Activated T-helper 9 cell treated with anti-CD3 and anti-CD28 coated beads, Interleukin-2, amount 50 U/mL, for 16 hours (primary cell): Measurements from ENCODE around the gene MAP3K6.
"Not testable (repeated sequence)": the region's sequence is repeated elsewhere in the genome, so short reads cannot be mapped to it uniquely, and the experiment has no call there.

Experiments used
- DNase-seq: peaks from one replicate; pipeline ENCODE4 v3.0.0-alpha.2; 2020; ENCODE audit warnings: low read depth

The MAP3K6 gene, protein sequence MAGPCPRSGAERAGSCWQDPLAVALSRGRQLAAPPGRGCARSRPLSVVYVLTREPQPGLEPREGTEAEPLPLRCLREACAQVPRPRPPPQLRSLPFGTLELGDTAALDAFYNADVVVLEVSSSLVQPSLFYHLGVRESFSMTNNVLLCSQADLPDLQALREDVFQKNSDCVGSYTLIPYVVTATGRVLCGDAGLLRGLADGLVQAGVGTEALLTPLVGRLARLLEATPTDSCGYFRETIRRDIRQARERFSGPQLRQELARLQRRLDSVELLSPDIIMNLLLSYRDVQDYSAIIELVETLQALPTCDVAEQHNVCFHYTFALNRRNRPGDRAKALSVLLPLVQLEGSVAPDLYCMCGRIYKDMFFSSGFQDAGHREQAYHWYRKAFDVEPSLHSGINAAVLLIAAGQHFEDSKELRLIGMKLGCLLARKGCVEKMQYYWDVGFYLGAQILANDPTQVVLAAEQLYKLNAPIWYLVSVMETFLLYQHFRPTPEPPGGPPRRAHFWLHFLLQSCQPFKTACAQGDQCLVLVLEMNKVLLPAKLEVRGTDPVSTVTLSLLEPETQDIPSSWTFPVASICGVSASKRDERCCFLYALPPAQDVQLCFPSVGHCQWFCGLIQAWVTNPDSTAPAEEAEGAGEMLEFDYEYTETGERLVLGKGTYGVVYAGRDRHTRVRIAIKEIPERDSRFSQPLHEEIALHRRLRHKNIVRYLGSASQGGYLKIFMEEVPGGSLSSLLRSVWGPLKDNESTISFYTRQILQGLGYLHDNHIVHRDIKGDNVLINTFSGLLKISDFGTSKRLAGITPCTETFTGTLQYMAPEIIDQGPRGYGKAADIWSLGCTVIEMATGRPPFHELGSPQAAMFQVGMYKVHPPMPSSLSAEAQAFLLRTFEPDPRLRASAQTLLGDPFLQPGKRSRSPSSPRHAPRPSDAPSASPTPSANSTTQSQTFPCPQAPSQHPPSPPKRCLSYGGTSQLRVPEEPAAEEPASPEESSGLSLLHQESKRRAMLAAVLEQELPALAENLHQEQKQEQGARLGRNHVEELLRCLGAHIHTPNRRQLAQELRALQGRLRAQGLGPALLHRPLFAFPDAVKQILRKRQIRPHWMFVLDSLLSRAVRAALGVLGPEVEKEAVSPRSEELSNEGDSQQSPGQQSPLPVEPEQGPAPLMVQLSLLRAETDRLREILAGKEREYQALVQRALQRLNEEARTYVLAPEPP (N-terminal part only)

DNA sequence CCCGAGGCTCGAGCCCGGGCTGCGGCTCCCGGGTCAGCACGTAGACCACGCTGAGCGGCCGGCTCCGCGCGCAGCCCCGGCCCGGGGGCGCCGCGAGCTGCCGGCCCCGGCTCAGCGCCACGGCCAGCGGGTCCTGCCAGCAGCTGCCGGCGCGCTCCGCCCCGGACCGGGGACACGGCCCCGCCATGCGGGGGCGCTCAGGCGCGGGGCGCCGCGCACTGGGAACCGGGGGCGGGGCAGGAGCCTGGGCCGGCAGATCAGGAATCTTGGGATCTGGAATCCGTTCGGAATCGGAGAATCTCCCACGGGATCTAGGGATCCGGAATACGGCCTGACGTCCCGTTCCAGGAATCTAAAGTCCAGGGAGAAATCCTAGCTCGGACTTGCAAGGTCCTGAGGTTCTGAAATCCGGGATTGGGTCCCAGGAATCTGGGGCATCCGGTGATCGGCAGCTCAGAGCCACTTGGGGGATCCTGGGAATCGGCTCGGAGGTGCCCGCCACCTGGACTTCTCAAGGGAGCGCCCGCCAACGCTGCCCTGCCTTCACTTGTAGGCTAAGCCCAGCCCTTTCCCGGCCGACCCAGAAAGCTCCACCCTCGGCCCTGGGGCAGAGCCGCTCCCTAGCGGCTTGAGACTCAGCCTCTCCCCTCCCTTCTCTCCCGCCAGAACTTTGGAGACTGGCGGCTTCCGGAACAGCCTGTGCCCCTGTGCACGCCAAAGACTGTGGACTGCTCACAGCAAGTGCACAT lies at the start of gene MAP3K6:
Gene MAP3K6, minus strand, starts transcription at position 551 of the 749 bp plus-strand sequence. Its CDS starts 364 bp downstream, at position 187.
- no peak for DNase-seq

- no peak for DNase-seq
Measured at GRCh38 chr1:27414091-27414490, 47.3 kb upstream of the MAP3K6 start.

GRCh38 chr1:27413004-27413403 lies 46.2 kb upstream of the MAP3K6 start:
- no peak for DNase-seq

- no peak for DNase-seq
Measured at GRCh38 chr1:27412502-27412901, 45.7 kb upstream of the MAP3K6 start.

DNA sequence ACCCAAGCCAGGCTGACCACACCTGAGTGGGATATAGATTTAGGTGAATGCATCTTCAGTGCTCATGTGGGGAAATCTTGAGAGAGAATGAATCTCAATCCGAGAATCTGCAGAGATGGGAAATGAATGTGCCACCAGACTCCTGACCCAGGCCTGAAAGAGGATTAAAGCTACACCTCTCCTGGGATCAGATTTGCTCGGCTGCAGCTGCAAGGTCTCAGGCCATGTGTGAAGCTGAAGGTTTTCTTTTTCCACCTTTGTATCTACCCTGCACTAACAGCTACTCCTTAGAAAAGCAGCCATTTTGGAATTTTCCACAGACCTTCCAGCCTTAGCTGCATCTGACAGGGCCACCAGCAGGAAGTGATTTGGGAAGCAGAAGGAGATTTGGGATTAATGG lies 43.9 kb upstream of the MAP3K6 start:
- DNase-seq = no peak

DNA sequence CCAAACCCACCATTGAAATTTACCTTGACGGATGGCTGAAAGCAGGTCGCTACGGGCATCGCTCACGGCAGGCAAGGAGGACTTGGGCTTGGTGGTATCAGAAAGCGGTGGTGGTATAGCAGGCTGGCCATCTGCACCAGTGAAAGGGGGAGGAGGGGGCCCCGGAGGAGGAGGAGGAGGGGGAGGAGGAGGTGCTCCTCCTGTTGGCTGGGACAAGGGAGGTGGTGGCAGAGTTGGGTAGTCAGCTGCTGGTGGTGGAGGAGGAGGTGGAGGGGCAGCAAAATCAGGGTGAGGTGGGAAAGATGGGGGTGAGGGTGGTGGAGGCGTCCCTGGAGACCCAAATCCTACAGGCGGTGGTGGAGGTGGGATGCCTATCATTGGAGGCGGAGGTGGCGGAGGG lies 42.9 kb upstream of the MAP3K6 start:
- DNase-seq = no peak

GRCh38 chr1:27408151-27408550 lies 41.4 kb upstream of the MAP3K6 start:
- no peak for DNase-seq

- not testable (repeated sequence) for DNase-seq
Measured at GRCh38 chr1:27406791-27407190, 40.0 kb upstream of the MAP3K6 start.

DNA sequence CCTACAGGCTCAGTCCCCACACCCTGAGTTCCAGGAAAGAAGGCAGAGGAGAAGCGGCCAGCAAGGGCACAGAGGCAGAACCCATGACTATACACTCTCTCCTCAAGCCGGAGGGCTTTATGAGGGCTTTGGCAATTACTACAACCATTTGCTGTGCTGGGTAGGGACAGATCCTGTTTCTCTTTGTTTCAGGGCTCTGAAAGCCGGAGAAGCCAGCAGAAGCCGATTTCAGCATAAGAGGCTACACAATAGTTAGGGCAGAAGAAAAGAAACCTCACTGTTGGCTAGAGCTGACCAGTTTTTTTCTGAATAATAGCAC lies 39.6 kb upstream of the MAP3K6 start:
- DNase-seq = no peak

DNA sequence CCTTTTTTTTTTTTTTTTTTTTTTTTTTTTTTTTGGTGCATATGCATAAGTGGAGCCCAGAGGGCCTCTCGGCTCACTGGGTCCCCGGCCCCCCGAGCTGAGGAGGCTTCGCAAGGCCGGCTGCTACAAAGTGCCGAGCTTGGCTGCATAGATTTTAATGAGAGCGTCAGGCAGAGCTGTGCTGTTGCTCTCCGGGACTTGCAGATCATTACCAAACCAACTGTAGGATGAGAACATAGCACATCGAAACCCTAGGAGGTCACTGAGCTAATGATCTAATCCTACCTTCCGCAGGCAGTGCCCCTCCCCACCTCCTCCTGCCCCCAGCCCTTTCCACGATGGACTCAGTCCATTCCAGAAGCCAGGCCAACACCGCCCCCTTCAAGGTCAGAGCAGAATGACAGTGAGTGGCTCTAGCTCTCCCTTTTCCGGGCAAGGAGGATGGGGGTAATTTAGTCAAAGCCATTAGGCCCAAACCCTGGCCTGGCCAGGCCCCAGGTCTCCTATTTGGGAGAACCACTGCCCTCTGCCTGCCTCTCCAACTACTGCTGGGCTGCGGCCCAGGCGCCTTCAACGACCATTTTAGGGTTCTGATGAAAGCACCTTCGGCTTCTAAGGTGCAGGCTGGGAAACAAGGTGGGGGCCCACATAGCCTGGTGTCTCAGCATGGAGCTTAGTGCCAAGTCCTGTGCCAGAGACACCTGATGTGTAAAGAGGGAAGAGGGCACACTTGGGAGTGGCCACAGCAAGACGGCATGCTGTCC lies 39.0 kb upstream of the MAP3K6 start:
- DNase-seq = not testable (repeated sequence)

DNA sequence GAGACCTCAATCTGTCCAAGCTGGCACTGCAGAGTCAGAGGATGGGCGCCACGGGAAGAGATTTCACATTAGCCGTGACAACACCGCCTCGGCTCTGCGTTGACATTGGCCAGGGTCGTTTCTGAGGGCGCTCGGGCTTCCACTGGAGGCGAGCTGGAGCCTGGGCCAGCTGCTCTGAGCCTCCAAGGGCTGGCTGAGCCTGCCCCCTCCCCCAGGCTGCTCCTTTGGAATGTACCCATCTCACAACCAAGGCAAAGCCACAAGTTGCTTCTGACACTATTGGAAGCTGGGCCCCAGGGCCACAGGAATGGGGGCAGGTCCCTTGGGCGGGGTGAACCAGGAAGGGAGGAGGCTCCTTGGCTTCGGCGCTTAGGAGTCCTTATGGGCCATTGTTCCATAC lies 38.3 kb upstream of the MAP3K6 start:
- no peak for DNase-seq

DNA sequence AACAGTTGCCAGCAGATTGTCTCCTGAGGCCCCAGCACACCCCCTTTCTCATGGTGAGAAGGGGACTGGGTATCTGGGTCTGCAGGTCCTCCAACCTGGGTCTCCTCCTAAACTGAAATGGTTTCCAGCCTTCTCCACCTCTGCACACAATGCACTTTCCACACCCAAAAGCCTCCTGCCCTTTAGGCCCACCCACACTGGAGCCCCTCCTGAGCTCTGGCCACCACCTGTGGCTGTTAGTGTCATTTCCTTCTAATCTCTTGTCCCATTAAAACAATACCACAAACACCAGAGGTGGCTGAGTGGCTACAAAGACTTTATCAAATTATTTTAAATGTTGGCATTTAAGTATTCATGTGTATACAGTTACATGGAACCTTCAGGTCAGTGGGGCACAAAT lies 37.2 kb upstream of the MAP3K6 start:
- no peak for DNase-seq

DNA sequence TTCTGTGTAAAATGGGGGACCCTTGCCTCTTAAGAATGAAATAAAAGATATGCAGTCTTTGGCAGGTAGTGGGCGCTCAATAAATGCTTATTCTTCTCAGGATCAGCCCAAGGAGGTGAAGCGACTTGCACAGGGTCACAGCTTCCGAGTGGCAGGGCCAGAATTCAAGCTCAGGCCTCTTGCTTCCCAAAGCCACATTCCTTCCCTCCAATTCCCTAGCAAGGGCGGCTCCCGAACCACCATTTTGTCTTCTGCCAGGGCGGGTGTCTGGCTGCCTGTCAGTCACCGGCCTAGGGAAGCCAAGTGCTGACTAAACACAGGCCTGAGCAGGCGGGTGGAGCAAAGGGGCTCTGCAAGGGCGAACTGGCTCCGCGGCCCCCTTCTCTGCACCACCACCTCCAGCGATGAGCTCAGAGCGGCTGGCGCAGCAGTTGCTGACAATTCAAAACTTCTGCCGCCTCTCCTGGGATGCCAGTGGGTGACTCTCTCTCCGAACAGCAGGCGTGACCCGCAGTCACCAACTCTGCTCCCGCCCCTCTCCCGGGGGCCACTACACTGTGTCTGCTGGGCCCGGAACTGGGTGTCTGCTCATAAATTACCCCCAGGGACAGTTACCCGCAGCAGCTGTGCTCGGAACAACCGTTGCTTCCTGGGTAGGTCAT lies 36.4 kb upstream of the MAP3K6 start:
- no peak for DNase-seq

DNA sequence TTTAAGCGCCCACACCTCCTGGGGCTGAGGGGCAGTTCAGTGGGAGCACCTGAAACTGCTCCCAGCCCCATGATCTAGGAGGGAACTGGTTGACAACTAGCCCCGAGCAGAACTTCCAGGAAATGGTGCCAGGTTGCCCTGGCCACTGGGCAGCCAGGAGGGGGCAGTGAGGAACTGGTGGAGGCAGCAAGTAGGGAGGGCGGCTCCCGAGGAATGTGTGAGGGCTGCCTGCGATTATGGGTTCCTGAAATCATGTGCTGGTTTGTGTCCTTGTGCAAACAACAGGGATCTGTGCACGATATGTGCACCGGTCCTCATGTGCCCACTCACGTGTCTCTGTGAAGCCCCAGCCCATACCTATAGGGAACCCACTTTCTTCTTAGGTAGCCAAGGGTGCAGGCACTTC lies 35.6 kb upstream of the MAP3K6 start:
- DNase-seq = no peak

- DNase-seq = no peak
Measured at GRCh38 chr1:27400963-27401341, 34.2 kb upstream of the MAP3K6 start.

DNA sequence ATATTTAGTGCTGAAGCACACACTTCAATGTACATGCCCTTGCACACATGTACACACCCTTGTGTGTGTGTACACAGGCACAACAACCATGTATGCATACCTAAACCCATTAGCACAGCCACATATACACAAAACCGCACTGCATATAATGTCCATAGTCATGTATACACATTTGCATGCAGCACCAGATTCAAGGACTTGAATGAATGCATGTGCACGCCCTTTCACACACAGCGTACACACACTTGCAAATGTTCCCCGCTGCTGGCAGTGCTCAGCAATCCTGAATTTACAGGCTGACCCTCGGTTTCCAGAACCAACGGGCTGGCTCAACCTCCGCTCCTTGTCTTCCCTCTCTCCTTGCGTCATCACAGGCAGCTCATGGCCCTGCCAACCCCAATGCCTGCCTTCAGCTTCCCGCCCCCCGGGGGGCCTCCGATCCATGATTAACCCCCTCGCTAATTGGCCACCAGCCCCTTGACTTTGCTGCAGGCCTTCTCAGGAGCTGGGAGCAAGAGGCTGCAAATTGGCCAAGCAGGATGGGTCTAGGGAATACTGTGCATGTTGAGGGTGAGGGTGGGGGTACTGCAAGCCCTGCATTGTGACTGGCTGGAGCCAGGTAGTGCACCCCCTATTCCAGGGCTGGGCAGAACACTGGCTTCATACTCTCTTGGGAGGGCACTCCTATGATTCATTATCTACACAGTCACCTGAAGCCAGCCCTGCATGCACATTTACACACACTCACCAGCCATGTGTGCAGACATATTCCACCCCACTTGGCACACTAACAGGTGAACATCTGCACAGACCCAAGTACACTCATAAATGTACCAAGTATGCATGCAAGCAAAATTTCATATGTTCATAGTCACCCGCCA lies 33.6 kb upstream of the MAP3K6 start:
- DNase-seq = no peak

DNA sequence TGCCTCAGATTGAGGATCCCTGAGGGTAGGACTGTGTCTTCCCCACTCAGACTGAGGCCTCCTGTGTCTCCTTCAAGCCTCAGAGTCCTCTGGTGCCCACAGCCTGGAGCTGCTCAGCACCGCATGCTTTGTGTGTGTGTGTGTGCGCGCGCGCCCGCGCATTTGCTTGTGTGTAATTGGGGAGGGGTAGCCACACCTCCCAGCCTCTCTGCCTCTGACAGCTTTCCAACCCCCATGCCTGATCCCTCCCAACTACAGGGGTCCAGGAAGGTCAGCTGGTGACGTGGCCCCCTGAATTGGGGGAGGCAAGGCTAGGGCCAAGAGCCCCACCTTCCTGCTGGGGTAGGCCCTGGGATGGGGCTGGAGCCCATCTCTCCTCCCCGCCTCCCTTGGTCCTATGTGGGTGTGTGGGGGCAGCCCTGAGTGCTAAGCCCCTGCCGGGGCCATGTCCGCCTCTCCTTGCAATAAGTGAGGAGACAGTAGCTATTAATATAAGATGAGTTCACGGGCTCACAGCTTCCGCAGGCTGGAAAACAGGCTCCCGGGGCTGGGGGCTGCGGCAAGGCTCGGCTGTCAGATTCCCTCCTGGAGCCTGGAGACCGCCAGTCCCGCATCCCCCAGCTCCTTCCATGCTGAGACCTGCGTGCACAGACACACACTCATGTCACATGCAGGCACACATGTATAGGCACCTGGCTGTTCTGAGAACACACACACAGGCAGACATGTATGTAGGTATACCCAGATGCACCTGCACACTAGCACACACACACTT lies 32.7 kb upstream of the MAP3K6 start:
- no peak for DNase-seq

- no peak for DNase-seq
Measured at GRCh38 chr1:27398405-27399149, 31.8 kb upstream of the MAP3K6 start.
